IPS-18c (cell line): ENCODE results near the gene SARM1.
A peak's percentile ranks its signal among the peaks of the same experiment; 100 is the strongest.

Source experiments
- H3K4me3 ChIP-seq: 2 replicates; pipeline ENCODE4 v1.7.0; 2013; ENCODE audit warnings: low read depth, mild to moderate bottlenecking, low read length, moderate library complexity; ENCODE audit not compliant: insufficient read depth
- H3K9me3 ChIP-seq: one replicate; pipeline ENCODE4 v1.6.1; 2013; ENCODE audit warnings: mild to moderate bottlenecking, low read length, moderate library complexity; ENCODE audit not compliant: control insufficient read depth, insufficient read depth

SARM1 gene

DNA sequence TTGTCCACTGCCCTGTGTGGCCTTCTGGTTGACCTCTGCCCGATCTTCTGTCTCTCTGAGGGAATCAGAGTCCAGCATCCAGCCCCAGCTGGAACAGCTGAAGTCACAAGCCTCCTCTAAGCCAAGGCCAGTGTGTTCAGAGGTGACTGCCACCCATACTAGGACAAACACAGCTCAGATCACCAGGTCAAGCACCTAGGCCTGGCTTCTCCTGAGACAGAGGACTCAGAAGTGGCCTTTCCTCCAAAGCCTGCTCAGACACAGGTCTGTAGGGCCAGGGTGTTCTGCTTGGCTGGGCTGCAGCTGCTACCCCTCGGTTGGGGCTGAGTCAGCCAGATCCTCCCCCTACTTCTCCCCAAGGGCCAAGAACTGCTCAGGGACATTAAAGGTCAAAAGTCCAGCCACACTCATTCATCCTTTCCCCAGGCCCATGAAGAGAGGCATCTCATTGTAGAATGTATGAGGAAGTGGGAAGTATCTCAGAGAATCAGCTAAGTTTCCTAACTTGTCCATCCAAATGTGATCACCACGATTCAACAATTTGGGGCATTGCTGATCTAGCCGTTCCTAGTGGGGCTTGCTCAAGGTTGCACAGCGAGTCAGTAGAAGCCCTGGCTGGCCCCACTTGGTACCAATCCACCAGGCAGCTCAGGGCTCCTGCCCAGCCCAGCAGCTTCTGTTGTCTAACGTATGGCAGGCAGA, 26.9 kb downstream of the SARM1 start:
- H3K9me3 ChIP-seq: no peaks in the 10 kb centered on the region
- no peak overlapping the region for H3K4me3 ChIP-seq

DNA sequence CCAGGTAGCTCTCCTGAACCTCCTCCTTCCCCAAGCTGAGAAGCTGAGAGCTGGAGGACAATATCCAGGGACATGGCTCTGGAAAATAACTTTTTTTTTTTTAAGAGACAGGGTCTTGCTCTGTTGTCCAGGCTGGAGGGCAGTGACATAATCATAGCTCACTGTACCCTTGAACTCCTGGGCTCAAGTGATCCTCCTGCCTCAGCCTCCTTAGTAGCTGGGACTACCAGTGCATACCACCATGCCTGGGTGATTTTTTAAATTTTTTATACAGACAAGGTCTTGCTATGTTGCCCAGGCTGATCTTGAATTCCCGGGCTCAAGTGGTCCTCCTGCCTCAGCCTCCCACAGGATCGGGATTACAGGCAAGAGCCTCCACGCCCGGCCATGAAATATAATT, 28.3 kb downstream of the SARM1 start:
- Histone ChIP-seq H3K4me3 (no peak overlapping the region), H3K9me3 (no peaks in the 10 kb centered on the region)

GRCh38 chr17:28402224-28402630, 30.7 kb downstream of the SARM1 start:
- no peaks in the 10 kb centered on the region for H3K9me3 ChIP-seq
- H3K4me3 ChIP-seq: no peak overlapping the region

DNA sequence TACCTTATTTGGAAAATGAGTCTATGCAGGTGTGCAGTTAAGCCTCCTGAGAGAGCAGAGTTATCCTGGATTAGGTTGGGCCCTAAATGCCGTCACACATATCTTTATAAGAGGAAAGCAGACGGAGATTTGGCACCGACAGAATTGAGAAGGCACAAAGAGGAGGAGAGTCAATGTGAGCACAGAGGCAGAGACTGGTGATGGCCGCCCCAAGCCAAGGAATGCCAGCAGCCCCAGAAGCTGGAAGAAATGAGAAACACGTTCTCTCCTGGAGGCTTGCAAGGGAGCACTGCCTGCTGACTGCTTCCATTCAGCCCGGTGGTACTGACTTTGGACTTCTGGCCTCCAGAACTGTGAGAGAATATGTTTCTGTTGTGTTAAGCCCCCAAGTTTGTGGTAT, 31.4 kb downstream of the SARM1 start:
- Histone ChIP-seq H3K4me3 (no peak overlapping the region; the same call in 1 of the 2 replicates), H3K9me3 (no peaks in the 10 kb centered on the region)

DNA sequence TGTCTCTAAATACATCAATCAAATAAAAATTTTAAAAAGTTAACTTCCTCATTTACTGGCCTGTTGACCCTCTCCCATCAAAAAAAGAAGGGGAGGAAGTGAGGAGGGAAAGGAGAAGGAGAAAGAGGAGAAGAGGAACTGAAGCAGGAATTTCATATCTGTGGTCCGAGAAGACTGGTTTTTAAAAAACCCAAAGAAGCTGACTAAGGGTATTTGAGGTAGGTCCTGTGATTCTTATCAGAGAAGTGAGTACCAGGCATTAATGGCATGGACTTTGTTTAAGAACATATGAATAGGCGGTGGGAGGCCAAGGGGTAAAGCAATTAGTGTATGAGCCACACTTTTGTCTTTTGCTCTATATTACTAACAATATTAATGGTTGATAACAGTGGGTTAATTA, 32.5 kb downstream of the SARM1 start:
- no peaks in the 10 kb centered on the region for H3K9me3 ChIP-seq
- H3K4me3 ChIP-seq: no peak overlapping the region

GRCh38 chr17:28404461-28404811, 32.9 kb downstream of the SARM1 start:
- no peak overlapping the region for H3K4me3 ChIP-seq
- no peaks in the 10 kb centered on the region for H3K9me3 ChIP-seq

GRCh38 chr17:28404812-28405570, 33.5 kb downstream of the SARM1 start:
- Histone ChIP-seq H3K9me3 (no peaks in the 10 kb centered on the region), H3K4me3 (peak overlapping the region; percentile 70)

- Histone ChIP-seq H3K9me3 (no peaks in the 10 kb centered on the region), H3K4me3 (peak within 1 kb of the TSS; percentile 70)
Observed at GRCh38 chr17:28405632-28406472, 34.4 kb downstream of the SARM1 start, which contains the start of gene SLC46A1. SLC46A1 (minus strand) TSS chr17:28406212; CDS start chr17:28406114, 98 bp downstream.

GRCh38 chr17:28406473-28406814, 35.0 kb downstream of the SARM1 start:
- Histone ChIP-seq H3K4me3 (peak overlapping the region; percentile 70), H3K9me3 (no peaks in the 10 kb centered on the region)

DNA sequence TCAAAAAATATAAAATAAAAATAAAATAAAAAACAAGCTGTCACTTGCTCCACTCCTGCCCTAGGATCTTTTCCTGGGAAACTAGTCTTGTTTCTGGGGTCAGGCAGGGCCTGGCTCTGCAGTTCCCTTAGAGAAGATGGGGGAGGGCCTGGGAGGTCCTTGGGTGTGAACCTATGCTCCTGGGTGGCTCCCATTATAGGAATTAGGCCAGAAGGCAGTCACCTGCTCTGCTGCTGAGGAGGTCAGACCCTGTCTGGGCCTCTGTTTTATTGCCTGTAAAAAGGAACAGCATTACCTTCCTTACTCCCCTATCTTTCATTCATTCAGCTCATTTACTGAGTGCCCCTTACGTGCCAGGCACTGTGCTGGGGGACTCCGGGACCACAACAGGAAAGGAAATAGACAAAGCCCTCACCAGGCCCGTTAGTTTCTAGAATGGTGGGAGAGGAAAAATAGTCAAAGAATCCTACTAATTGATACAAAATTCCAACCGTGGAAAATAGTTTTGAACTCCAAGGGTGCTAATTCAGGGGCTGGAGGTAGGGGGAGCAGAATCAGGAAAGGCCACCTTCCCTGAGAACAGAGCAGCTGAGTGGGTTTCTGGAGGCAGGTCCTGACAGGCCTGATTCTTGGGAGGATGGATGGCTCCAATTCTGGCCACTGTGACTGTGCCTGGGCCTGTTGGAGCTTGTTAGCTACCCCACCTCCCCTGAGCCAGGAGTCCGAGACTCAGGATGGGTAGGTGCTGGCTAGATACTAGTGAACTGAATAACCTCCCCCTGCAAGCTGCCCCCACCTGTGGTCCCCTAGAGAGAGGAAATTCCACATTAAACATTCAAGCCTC, 35.9 kb downstream of the SARM1 start:
- Histone ChIP-seq H3K9me3 (no peaks in the 10 kb centered on the region), H3K4me3 (no peak overlapping the region)

DNA sequence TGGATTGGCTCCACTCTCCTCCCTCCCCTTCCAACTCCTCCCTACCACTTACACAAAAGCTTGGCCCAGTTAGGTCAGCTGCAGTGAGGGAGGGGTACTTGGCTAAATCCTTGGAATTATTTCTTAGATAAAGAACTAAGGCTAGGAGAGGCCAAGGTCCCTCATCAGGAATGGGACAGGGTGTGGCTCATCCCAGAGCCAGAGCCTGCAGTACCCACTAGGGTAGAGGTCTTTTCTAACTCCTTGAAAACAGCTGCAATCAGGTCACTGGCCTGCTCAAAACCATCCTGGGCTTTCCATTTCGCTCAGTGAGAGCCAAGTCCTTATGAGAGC, 36.4 kb downstream of the SARM1 start:
- Histone ChIP-seq H3K4me3 (no peak overlapping the region), H3K9me3 (no peaks in the 10 kb centered on the region)

GRCh38 chr17:28412099-28412498, 40.6 kb downstream of the SARM1 start:
- no peak overlapping the region for H3K4me3 ChIP-seq
- H3K9me3 ChIP-seq: no peaks in the 10 kb centered on the region

GRCh38 chr17:28413804-28414203, 42.3 kb downstream of the SARM1 start:
- Histone ChIP-seq H3K4me3 (no peak overlapping the region), H3K9me3 (no peaks in the 10 kb centered on the region)

DNA sequence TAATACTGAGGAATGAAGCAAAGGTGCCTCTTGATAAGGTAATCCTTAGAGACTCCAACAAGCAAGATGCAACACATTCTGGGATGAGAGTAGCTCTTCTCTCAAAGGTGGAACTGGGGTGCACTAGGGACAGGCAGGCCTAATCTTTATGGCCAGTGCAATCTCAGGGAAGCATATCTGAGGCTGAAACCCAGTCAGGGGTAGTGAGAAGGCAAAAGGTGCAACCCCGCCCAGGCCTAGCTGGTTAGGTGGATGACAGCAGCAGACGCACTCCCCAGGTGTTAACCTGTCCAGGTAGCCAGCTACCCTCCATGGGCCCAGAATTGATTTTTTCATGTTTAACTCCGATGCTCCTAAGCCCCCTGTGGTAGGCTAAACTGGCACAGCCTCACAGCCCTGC, 44.4 kb downstream of the SARM1 start:
- H3K4me3 ChIP-seq: no peak overlapping the region
- no peaks in the 10 kb centered on the region for H3K9me3 ChIP-seq

DNA sequence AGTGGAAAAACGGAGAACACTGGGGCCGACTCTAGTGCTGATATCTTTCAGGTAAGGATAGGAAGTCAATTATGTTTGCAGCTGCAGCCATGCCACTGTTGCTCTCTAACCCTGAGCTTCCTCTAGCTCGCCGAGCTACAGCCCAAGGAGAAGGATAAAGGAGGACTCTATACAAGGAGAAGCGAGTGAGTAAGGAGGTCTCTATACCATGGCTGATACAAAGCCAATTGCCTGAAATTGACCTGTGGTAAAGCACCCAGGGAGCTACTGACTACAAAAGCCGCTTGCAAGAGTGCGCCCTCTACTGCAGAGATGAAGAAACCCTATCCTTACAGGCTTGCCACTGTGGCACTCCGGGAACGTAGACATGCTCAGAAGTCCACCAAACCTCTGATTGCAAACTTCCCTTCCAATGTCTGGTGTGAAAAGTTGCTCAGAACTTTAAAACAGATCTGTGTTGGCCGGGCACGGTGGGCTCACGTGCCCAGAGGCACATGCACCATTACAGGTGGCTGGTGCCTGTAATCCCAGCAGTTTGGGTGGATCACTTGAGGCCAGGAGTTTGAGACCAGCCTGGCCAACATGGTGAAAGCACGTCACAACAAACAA, 45.3 kb downstream of the SARM1 start:
- no peaks in the 10 kb centered on the region for H3K9me3 ChIP-seq
- no peak overlapping the region for H3K4me3 ChIP-seq

DNA sequence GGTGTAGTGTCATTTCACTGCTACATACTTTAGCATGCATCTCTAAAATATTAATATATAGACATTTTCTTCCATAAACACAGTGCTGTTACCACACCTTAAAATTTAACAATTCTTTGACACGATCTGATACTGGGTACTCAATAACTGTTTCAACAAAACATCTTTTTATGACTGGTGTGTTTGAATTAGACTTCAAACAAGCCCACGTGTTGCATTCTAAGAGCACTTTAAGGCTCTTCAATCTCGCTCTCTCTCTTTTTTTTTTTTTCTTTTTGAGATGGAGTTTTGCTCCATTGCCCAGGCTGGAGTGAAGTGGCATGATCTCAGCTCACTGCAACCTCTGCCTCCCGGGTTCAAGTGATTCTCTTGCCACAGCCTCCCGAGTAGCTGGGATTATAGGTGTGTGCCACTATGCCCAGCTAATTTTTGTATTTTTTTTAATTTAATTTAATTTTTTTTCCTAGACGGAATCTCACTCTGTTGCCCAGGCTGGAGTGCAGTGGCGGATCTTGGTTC, 50.4 kb downstream of the SARM1 start:
- Histone ChIP-seq H3K9me3 (no peaks in the 10 kb centered on the region), H3K4me3 (no peak overlapping the region)

- Histone ChIP-seq H3K4me3 (no peak overlapping the region), H3K9me3 (no peaks in the 10 kb centered on the region)
Observed at GRCh38 chr17:28425206-28425605, 53.7 kb downstream of the SARM1 start.
